Activated T-cell treated with anti-CD3 and anti-CD28 coated beads for 4 hours (primary cell): Measurements from ENCODE around the gene LRRTM4.

Experiments
- DNase-seq: peaks from one replicate; pipeline ENCODE4 v3.0.0-alpha.2; 2020

LRRTM4 gene

DNA sequence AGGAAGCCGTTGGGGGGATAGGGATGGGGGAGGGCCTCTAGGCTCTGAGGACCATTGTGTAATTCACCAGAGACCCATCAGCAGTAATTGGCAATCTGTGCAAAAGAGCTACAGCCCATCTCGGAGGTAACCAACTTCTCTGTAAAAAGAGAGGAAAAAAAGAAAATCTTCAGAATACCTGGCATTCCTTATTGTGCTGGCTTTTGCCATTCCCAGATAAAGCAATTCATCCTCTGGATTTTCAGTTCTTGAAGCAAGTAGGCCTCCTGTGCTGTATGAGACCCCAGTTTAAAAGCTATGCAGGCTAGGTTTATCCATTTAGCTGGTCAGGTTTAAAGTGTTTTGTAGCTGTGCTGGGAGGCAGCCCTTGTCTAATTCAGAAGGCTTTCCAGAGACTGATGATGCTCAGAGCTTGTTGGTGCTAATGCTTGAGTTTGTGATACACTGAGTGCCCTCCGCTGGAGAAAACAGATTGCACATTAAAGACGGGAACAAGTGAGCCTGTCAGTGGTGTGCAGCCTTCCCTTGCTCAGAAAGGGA is at the start of gene LRRTM4:
LRRTM4 (minus strand) TSS at position 446 of the 540 bp plus-strand sequence.
- DNase-seq = no peak

GRCh38 chr2:77571545-77571944 is 49.4 kb upstream of the LRRTM4 start:
- DNase-seq = no peak

- DNase-seq = no peak
Measured at GRCh38 chr2:77567723-77568122, 45.5 kb upstream of the LRRTM4 start.

DNA sequence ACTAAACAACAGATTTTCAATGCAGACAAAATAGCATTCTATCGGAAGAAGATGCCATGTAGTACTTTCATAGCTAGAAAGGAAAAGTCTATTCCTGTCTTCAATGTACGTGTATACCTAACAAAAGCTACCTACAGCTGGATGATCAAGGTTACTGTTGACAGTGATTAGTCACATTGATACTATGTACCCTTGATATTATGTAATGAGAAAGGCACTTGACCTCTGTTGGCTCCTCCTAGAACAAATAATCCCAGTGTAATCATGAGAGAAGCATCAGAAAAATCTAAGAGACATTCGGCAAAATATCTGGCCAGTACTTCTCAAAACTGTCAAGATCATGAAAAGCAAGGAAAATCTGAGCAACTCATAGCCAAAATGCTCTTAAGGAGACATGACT is 44.4 kb upstream of the LRRTM4 start:
- no peak for DNase-seq

GRCh38 chr2:77566131-77566530 is 44.0 kb upstream of the LRRTM4 start:
- DNase-seq = no peak

GRCh38 chr2:77552956-77553355 is 30.8 kb upstream of the LRRTM4 start:
- DNase-seq = no peak

DNA sequence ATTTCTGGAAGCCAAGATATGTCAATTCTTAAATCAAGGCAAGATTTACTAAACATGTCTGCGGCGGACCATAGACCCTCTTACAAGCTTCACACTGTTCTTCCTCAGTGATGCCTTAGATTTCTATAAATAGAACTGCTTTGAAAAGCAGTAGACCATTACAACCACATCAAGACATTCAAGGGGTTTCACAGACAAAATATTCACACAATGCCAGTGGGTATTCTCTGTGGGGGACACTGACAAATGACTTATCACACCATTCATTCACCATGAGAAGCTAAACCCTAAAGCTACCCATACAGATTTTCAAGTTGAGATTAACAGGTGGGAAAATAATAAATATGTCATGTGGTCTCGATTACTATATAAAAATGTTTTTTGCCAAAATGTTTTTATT is 15.9 kb upstream of the LRRTM4 start:
- no peak for DNase-seq

DNA sequence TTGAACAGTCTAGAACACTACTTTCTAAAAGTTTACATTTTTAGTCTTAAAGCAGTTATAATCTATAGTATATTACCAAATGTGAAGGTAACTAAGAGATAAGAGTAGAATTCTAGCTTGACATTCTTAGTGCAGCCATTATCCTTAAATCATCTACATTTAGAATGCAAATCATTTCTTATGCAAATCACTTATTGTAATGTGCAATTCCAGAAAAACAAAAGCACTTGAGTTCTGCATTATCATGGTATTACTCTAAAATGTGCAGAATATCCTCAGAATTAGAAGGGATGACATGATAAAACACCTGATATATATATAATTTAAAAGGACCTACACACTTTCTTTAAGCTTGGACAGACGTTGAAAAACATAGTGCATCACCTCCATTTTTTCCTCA is 712 bp upstream of the LRRTM4 start:
- DNase-seq = no peak

- DNase-seq = no peak
Measured at GRCh38 chr2:77521548-77521891, 656 bp downstream of the LRRTM4 start.

GRCh38 chr2:77520641-77521547 is 1.3 kb downstream of the LRRTM4 start:
- DNase-seq = no peak

DNA sequence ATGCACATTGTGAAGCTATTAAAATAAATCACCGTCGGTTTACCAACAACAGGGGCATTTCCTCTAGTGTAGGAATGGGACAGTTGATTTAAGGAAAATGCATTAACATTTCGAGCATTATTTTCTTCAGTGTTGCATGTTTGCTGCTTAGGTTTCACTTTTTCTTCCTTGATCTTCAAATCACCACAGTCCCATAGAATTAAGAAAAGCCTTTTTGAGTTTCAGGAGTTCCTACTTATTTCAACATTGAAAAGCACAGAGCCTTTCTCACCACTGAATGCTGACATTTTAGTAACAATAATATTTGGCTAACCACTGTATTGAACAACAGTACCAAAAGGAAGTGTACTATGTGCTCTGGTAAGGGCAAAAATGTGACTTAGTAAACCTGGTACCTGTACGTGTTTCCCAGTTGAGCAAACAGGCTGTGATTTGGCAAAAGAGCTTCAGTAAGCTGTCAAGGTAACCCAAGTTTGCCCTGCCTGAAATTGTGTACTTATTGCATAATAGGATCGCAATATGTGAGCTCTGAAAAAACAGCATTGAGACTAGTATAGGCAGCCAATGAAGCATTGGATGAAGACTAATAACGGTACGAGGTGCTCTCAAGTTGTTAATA is 2.2 kb downstream of the LRRTM4 start:
- no peak for DNase-seq

- DNase-seq = no peak
Measured at GRCh38 chr2:77519164-77519887, 2.9 kb downstream of the LRRTM4 start.

GRCh38 chr2:77518311-77518710 is 3.9 kb downstream of the LRRTM4 start:
- no peak for DNase-seq

DNA sequence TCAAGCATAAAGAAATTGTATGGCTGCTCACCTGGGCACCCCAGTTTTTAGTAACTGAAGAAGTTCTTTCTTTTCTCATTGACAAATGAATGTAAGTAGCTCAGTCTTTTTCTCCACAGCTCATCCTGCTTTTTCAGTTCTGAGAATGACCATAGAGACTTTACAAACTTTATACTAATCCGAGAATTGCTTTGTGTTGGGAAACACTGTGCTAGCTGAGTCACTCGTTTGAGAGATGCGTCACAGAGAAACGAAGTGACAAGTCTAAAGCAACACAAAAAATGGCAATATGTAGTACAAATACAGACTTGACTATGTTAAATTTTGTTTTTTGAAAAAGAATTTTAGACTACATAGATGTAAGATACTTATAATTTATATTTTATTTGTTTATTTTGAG is 9.0 kb downstream of the LRRTM4 start:
- DNase-seq = no peak

DNA sequence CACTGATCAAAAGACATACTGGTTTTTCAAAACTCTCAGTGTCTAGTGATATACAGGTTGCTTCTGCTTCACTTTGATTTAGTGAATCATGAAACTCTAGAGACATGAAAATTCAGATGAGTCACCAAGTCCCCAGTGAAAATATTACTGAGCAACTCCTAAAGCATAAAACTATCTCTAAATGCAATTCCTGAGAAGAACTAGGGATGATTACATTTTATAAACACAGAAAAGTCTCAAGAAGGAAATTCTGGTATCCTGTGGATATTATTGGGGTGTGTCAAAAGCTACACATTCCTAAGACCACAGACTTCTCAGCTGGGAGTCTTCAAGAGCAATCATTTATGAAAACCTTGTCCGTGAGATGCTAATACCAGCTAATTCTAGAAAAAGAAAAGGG is 9.7 kb downstream of the LRRTM4 start:
- DNase-seq = no peak

GRCh38 chr2:77508511-77508910 is 13.7 kb downstream of the LRRTM4 start:
- no peak for DNase-seq

GRCh38 chr2:77507657-77508056 is 14.5 kb downstream of the LRRTM4 start:
- no peak for DNase-seq

- no peak for DNase-seq
Measured at GRCh38 chr2:77488141-77488540, 34.0 kb downstream of the LRRTM4 start.

DNA sequence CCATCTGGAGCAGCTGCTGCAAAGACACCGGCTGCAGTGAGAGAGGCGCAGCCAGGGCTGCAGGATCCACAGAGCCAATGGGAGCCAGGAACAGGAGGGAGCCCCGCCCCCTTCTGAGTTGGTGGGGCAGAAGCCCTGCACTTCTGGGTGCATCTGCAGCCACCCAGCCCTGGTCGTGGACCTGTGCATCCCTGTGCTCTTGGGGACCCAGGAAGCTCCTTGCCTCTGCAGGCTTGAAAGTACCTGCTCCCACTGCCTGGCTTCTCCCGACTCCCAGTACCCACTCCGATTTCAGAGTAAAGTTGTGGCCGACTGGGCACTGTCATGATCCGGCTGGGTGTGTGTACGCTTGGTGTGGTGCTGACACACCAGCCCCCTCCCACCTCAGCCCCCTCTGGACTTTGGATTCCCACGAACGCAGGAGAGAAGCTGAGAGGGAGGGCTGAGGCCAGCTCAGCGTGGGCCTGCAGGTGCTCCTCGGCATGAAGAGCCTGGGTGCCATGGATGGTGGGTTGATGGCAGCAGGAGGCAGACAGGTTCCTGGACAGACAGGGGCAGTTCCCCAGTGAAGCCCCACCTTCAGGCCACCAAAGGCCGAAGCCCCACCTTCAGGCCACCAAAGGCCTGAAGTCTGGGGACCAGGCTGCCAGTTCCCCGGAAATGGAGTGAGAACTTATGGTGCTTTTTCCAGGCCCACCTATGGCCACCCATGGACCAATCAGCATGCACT is 34.9 kb downstream of the LRRTM4 start:
- no peak for DNase-seq

DNA sequence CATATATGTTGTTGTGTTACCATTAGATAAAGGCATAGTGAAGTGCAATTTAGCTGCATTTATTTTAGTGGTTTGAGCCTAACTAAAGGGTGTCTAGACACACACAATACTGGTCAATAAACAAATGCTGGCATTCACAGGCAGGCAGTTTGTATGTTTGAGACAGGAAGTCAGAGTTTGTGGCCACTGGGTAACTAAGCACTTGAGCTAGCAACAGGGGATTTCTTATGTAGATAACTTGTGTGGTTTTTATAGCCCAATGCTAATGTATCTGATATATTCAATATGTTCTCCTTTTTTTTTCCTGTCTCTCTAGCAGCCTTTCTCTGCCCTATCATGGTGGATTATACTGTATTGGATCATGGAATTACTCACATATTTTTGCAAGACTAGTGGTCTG is 38.1 kb downstream of the LRRTM4 start:
- DNase-seq = no peak

GRCh38 chr2:77479895-77480294 is 42.3 kb downstream of the LRRTM4 start:
- DNase-seq = no peak

DNA sequence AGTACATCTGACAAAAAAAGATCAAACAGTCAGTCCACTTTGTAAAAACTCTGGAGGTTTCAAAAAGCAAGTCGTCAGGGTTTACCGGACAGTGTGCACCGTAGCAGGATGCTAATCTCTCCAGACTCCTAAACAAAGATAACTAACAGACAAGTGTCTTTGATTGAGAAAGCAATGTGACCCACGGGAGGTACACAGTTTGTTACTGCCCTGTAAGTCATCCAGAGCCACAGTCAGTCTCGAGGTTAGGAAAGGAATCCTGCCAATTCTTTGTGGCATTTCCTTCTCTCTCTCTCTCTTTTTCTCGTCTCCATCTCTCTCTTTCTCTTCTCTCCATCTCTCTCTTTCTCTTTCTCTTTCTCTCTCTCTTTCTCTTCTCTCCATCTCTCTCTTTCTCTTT is 42.8 kb downstream of the LRRTM4 start:
- DNase-seq = no peak

DNA sequence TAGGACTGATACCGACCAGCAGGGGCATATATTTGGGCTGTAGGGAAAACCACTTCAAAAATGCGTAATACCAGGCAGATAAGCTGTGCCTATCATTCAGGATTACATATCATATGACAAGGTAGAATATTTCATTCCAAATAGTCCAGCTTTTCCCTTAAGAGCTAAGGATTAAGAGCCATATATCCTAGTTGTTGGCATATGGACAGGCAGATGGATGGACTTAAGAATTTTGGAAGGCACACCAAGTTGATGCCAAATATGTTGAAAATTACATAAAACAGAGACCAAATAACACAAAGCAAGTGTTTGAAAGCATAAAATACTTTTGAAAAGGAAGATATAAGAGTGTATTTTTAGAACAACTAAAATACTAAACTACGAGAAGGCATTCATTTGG is 52.1 kb downstream of the LRRTM4 start:
- DNase-seq = no peak
